Measurements from ENCODE around the gene PSMA5.
"Not testable (repeated sequence)": the region's sequence is repeated elsewhere in the genome, so short reads cannot be mapped to it uniquely, and the experiment has no call there.

The PSMA5 gene

GRCh38 chr1:109426281-109427170 is at the start of gene PSMA5:
Gene PSMA5, minus strand, starts transcription at chr1:109426448. Its CDS starts 118 bp downstream, at chr1:109426330.
- DNase-seq (ENCODE audit: low read depth in 2 of 2): peak; percentile 88 to 94

DNA sequence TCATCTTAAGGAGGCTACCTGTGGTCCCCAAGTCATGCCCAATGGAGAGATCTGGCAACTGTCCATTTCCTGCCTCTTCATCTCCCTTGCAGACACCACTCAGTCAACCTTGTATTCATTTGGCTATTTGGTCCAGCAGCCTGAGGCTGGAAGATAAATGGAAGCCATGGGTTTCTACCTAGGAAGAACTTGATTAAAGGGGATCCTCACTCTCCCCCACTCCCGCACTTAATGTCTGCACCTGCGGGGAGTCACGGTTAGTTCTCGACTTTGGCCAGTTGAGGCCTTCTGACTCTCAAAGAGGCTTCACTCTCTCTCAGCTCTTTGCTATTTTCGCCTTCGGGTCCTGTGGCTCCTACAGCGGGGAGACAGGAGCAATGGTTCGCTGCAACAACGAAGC is 49.0 kb upstream of the PSMA5 start:
- DNase-seq (ENCODE audit: low read depth in 2 of 2): no peak

- no peak for DNase-seq (ENCODE audit: low read depth in 2 of 2)
These were observed 48.4 kb upstream of the PSMA5 start for GRCh38 chr1:109474697-109475096.

GRCh38 chr1:109473284-109474057 is 47.2 kb upstream of the PSMA5 start:
- DNase-seq (ENCODE audit: low read depth in 2 of 2): not testable (repeated sequence)

DNA sequence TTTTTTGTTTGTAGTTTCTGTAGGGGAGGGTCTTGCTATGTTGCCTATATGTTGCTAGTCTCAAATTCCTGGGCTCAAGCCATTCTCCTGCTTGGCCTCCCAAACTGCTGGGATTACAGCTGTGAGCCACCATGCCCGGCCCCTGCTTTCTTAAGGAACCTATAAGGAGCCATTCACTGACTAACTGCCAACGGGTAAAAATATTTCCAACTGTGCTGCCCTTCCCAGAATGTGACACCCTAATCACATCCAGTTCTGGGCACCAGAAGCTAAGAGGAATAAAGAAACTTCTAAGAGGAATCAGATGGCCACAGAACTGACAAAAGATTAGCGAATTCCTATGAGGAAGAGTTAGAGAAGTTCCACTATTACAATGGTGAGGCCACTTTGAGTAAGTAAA is 46.5 kb upstream of the PSMA5 start:
- no peak for DNase-seq (ENCODE audit: low read depth in 2 of 2)

- DNase-seq (ENCODE audit: low read depth in 2 of 2): no peak
These were observed 44.0 kb upstream of the PSMA5 start for GRCh38 chr1:109470245-109470644.

- DNase-seq (ENCODE audit: low read depth in 2 of 2): no peak
These were observed 42.7 kb upstream of the PSMA5 start for GRCh38 chr1:109468903-109469302.

GRCh38 chr1:109468061-109468460 is 41.8 kb upstream of the PSMA5 start:
- no peak for DNase-seq (ENCODE audit: low read depth in 2 of 2)

- no peak for DNase-seq (ENCODE audit: low read depth in 2 of 2)
These were observed 41.1 kb upstream of the PSMA5 start for GRCh38 chr1:109467301-109467777.

DNA sequence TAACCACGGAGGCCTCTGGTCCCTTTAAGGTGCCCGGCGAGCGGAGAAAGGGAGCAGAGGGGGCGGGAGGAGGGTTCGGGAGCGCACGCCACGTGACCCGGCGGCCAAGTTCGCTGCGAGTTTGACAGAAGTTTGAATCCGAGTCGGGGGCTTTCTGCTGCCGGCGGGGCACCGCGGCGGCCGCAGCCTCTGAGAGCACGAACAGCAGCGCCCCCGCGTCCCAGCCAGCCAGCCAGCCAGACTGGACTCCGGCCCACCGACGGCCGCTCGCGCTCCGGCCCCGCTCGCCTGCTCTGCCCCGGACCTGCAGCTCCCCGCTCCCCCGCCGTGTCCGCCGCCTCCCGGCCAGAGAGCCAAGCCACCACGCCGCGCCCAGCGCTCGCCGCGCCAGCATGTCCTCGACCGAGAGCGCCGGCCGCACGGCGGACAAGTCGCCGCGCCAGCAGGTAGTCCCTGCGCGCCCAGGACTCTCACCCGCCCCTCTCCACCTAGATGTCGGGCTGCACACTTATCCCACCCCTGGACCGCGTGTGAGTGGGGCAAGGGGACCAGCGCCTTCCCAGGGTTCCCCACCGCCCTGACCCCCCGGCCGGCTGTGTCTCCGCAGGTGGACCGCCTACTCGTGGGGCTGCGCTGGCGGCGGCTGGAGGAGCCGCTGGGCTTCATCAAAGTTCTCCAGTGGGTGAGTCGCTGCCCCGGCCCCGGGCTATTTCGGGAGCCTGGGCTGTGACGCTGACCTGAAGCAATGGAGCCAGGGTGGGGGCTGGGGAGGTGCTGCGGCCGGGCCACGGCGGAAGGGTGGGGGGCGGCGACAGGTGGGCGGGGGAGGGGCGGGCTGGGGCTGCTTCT is 40.4 kb upstream of the PSMA5 start, which contains the start of gene SYPL2:
TSS of gene SYPL2 (plus strand) at position 95 of the 849 bp plus-strand sequence. CDS start at position 393, 298 bp downstream.
- DNase-seq (ENCODE audit: low read depth in 2 of 2): no peak

GRCh38 chr1:109466125-109466451 is 39.8 kb upstream of the PSMA5 start:
- no peak for DNase-seq (ENCODE audit: low read depth in 2 of 2)

DNA sequence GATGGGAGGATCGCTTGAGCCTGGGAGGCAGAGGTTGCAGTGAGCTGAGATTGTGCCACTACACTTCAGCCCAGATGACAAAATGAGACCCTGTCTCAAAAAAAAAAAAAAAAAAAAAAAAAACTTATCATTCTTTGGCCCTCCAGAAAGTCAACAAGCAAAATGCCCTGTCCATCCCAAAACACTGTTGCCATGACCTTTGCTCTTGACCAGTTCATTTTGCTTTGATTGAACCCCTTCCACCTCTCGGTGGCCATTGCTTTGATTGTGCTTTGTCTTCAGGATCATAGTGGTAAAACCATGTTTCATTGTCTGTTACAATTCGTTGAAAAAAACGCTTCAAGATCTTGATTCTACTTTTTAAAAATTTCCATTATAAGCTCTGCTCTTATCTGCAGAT is 31.6 kb upstream of the PSMA5 start:
- DNase-seq (ENCODE audit: low read depth in 2 of 2): no peak

DNA sequence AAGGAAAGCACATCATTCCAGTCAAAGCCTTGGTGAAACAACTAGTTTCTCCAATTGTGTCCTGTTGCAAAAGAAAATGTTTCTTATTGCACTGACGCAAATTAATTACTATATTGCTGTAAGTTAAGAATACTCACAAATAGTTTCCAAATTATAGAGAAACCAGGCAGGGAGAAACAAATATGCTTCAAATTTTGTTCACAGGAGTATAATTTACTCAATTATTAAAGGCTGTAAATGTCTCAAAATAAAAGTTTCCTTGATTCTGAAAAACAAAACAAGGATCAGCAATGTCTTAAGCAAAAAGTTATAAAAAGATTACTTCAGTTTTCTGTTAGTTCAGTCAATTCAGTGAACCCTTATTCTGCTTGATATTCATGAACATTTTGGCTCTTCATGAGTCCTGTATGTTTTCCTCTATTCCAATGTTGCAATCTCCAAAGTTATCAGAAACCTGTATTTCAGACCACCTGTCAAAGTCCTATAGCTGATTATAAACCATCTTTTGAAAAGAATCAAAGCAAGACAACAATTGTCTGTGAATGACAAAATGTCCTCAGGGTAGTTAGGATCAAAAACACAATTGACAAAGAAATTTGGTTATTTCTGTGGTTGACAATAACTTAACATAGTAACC is 28.4 kb upstream of the PSMA5 start:
- DNase-seq (ENCODE audit: low read depth in 2 of 2): no peak

DNA sequence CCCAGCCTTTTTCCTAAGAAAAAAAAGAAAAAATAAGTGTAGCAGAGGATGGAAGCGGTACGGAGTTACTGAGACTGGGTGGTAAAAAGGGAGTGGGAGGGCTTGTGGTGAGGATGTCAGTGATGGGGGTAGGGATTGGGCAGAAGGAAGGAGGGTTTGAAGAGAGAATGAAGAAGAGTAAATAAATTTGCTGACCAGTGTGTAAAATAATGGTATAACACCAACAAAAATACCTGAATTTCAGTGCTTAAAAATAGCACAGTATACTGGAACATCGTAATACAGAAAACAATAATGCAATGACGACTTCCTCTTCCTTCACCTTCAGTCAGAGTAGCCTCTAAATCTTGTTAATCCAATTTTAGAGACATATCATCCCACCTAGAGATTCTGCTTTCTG is 21.3 kb upstream of the PSMA5 start:
- DNase-seq (ENCODE audit: low read depth in 2 of 2): no peak

GRCh38 chr1:109445949-109446695 is 19.9 kb upstream of the PSMA5 start:
- not testable (repeated sequence) for DNase-seq (ENCODE audit: low read depth in 2 of 2)

DNA sequence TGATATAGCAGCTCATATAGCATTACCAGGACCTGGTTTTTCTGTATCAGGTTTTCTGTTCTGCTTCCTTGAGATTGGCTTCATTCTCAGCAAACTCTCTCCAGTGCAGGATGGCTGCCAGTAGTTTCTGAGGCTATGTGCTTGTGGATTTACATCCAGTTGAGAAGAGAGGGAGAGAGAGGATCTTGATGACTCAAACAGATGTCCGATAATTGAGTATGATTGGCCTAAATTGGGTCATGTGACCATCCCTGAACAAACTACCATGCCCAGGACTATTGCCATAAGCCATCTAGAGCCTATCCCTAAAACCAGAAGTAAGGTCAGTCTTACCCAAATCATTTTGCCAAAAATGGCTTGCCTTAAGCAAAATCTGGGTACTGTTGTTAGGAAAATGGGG is 18.1 kb upstream of the PSMA5 start:
- DNase-seq (ENCODE audit: low read depth in 2 of 2): no peak

GRCh38 chr1:109443476-109443875 is 17.2 kb upstream of the PSMA5 start:
- no peak for DNase-seq (ENCODE audit: low read depth in 2 of 2)

DNA sequence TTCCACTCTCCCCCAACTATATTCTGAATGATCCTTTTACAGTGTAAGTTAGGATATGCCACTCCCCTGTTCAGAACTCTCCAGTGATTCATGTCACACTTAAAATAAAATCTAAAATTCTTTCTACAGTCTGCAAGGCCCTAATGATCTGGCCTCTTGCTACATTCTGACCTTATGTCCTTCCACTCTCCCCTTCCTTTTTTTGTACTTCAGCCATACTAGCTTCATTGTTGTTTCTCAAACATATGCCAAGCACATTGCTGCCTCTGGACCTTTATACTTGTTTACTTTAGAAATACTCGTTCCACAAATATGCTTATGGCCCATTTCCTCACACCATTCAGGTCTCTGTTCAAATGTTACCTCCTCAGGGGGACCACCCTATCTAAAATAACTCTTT is 14.8 kb upstream of the PSMA5 start:
- no peak for DNase-seq (ENCODE audit: low read depth in 2 of 2)

DNA sequence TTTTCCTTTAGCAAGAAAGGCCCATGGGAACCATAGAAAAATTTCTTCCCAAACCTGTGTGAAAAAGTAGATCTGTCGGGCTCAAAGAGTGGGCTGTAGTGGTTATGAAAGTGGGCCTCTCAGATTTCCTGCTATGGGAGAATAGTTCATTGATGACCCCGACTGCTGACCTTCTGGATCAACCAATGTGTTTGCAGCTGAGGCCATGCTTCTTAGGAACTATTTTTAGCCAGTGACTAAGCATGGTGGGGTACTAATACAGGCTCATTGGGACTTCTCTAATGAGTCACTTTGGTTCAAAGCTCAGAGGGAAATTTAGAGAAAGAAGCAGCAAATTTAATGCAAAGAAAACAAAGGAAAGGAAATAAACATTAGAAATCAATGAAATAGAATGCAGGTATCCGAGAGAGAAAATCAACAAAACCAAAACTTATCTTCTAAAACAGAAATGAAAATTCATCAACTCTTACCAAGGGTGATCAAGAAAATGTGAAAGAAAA is 12.6 kb upstream of the PSMA5 start:
- DNase-seq (ENCODE audit: low read depth in 2 of 2): no peak

DNA sequence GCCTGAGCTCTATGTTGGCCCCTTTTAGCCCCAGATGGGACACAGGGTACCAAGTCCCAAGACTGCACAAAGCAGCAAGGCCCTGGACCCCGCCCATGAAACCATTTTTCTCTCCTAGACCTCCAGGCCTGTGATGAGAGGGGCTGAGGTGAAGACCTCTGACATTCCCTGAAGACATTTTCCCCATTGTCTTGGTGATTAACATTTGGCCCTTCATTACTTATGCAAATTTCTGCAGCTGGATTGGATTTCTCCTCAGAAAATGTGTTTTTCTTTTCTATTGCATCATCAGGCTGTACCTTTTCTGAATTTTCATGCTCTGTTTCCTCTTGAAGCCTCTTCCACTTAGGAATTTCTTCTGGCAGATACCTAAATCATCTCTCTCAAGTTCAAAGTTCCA is 8.2 kb upstream of the PSMA5 start:
- DNase-seq (ENCODE audit: low read depth in 2 of 2): no peak

Measured in stimulated activated CD4-positive, alpha-beta T cell treated with anti-CD3 and anti-CD28 coated beads, Interleukin-4, amount 100 ng/mL, for 48 hours (primary cell).